Measurements from ENCODE around the gene CCDC154. TPM values are rescaled to one million over a fixed set of nuclear protein-coding genes. Genes with fewer than 3 reads are reported as not detected.

Gene CCDC154
- total and polyA plus RNA-seq, 2 donors (not counting 1 experiment from before 2014, with no cell fraction given), result 12.4 to 22.9 TPM

DNA sequence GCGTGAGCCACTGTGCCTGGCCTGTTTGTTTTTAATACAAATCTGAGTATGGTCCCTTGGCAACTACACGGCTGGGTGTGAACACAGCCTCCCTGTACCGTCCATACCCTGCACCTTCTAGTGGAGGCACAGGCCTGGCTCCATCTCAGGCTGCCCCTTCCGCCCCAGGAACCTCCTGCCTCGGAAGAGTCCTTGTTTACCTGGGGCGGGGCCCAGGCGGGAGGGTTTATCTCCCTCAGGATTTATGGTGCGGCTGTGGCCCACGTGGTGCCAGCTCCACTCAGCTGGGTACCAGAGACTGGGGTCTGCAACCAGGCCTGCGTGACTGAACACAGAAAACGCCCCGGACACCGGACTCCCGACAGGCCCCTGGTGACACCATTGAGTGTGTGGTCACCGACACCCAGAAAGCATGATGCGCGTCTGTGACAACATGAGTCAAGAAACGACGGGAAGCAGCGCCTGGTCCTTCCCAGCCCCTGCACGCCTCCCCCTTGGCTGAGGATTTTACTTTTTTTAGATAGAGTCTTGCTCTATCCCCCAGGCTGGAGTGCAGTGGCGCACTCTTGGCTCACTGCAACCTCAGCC, 48.8 kb downstream of the CCDC154 start:
- Histone ChIP-seq H3K4me2 (replicated peaks; ENCODE audit: low read depth, low read length, poor library complexity, severe bottlenecking) (no peak overlapping the region), H3K27ac (ENCODE audit: low read length in 2 of 2) (no peak overlapping the region), H3K9me3 (ENCODE audit: control extremely low read depth in 1 of 3, control insufficient read depth in 2 of 3, insufficient read depth in 1 of 3, low read length in 2 of 3) (no peaks in the 10 kb centered on the region), H4K20me1 (ENCODE audit: control insufficient read depth, insufficient read depth, low read length, poor library complexity, severe bottlenecking) (peaks cover 56% of the 10 kb centered on the region), H3K4me3 (ENCODE audit: control extremely low read depth in 1 of 5, extremely low read depth in 1 of 5, insufficient read depth in 1 of 5, low read depth in 2 of 5, low read length in 4 of 5) (no peak overlapping the region), H3K79me2 (ENCODE audit: control insufficient read depth, insufficient read depth, low read length) (peaks cover 59% of the 10 kb centered on the region), H3K4me1 (ENCODE audit: control insufficient read depth in 2 of 2, insufficient read depth in 2 of 2, low read length in 2 of 2) (no peaks in the 10 kb centered on the region), H3K9ac (ENCODE audit: low read length) (no peak overlapping the region), H3K27me3 (replicated peaks in 1 of 4; ENCODE audit: control extremely low read depth in 1 of 4, control insufficient read depth in 3 of 4, insufficient read depth in 4 of 4, low read length in 3 of 4) (no peaks in the 10 kb centered on the region), H3K36me3 (replicated peaks in 1 of 2; ENCODE audit: control extremely low read depth in 1 of 2, control insufficient read depth in 1 of 2, extremely low read depth in 1 of 2, insufficient read depth in 2 of 2, low read length in 1 of 2) (peaks cover 6 to 70% of the 10 kb centered on the region in 2 experiments), H2AFZ (ENCODE audit: insufficient read depth, low read depth, low read length, poor library complexity, severe bottlenecking) (no peak overlapping the region)
- ATAC-seq (ENCODE audit: low read depth) (no peak), DNase-seq (no peak)
- H3K4me3 Mint-ChIP-seq, result no peak overlapping the region
- POLR2A ChIA-PET, result interaction anchor here (0.7 kb wide), 1 partner anchor 24 kb away, joined by 4 read pairs; no protein-coding TSS in a partner anchor
- H3K27ac Mint-ChIP-seq, result no peak overlapping the region
- no peaks in the 10 kb centered on the region for H3K27me3 Mint-ChIP-seq
- no peak for TF ChIP-seq EZH2 (IDR thresholded peaks at IDR 0.05; ENCODE audit: borderline replicate concordance, insufficient read depth, low read depth, low read length, poor library complexity, severe bottlenecking)
- TF ChIP-seq, protein P1, sequence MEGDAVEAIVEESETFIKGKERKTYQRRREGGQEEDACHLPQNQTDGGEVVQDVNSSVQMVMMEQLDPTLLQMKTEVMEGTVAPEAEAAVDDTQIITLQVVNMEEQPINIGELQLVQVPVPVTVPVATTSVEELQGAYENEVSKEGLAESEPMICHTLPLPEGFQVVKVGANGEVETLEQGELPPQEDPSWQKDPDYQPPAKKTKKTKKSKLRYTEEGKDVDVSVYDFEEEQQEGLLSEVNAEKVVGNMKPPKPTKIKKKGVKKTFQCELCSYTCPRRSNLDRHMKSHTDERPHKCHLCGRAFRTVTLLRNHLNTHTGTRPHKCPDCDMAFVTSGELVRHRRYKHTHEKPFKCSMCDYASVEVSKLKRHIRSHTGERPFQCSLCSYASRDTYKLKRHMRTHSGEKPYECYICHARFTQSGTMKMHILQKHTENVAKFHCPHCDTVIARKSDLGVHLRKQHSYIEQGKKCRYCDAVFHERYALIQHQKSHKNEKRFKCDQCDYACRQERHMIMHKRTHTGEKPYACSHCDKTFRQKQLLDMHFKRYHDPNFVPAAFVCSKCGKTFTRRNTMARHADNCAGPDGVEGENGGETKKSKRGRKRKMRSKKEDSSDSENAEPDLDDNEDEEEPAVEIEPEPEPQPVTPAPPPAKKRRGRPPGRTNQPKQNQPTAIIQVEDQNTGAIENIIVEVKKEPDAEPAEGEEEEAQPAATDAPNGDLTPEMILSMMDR (IDR thresholded peaks at IDR 0.05), result no peak
- H3K4me1 Mint-ChIP-seq, result no peaks in the 10 kb centered on the region
- intact Hi-C loops (cut with micrococcal nuclease), result no loop called here
- CTCF ChIA-PET, result interaction anchor here (1.3 kb wide), 1 partner anchor 13 kb away, joined by 3 read pairs; no protein-coding TSS in a partner anchor
- H3K9me3 Mint-ChIP-seq (ENCODE audit: insufficient read depth), result no peaks in the 10 kb centered on the region
- over 99% methylated on average over 22 of the region's 22 CpGs for WGBS (ENCODE audit: insufficient coverage)

DNA sequence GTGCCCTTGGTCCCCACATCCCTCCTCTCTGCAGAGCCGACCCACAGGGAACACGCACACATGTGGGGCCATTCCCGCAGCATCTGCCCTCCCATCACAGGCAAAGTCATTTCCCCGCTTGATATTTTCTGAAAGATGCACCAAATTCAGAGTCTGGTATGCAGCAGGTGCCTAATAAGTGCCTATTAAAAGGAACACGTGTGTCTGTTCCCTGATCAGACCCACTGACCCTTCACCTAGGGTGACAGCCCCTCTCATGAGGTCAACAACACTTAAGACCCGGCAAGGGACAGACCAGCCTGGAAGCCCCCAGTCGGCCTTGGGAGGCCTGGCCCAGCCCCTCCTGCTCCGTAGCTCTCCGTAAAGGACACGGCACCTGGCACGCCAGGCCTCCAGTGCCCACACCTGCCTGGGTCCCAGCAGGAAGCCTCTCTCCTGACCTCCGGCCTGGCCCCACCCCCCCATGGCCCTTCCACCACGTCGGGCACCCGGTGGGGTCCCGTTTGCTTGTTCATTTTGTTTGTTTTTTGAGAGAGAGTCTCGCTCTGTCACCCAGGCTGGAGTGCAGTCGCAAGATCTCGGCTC, 49.9 kb downstream of the CCDC154 start:
- no peaks in the 10 kb centered on the region for H3K27me3 Mint-ChIP-seq
- H3K4me2 ChIP-seq (replicated peaks; ENCODE audit: low read depth, low read length, poor library complexity, severe bottlenecking), result no peak overlapping the region
- H3K9me3 Mint-ChIP-seq (ENCODE audit: insufficient read depth), result no peaks in the 10 kb centered on the region
- H3K27ac ChIP-seq (ENCODE audit: low read length in 2 of 2), result no peak overlapping the region
- TF ChIP-seq, protein P1 (IDR thresholded peaks at IDR 0.05), result no peak
- TF ChIP-seq EZH2 (IDR thresholded peaks at IDR 0.05; ENCODE audit: borderline replicate concordance, insufficient read depth, low read depth, low read length, poor library complexity, severe bottlenecking), result no peak
- no peak overlapping the region for H3K4me3 Mint-ChIP-seq
- ChIA-PET POLR2A (no interaction called here), CTCF (no interaction called here)
- H3K27ac Mint-ChIP-seq, result no peak overlapping the region
- peaks cover 53% of the 10 kb centered on the region for H4K20me1 ChIP-seq (ENCODE audit: control insufficient read depth, insufficient read depth, low read length, poor library complexity, severe bottlenecking)
- H3K4me1 ChIP-seq (ENCODE audit: control insufficient read depth in 2 of 2, insufficient read depth in 2 of 2, low read length in 2 of 2), result no peaks in the 10 kb centered on the region
- H2AFZ ChIP-seq (ENCODE audit: insufficient read depth, low read depth, low read length, poor library complexity, severe bottlenecking), result no peak overlapping the region
- peaks cover 57% of the 10 kb centered on the region for H3K79me2 ChIP-seq (ENCODE audit: control insufficient read depth, insufficient read depth, low read length)
- intact Hi-C loops (cut with micrococcal nuclease), result no loop called here
- H3K36me3 ChIP-seq (replicated peaks in 1 of 2; ENCODE audit: control extremely low read depth in 1 of 2, control insufficient read depth in 1 of 2, extremely low read depth in 1 of 2, insufficient read depth in 2 of 2, low read length in 1 of 2), result peaks cover 6 to 70% of the 10 kb centered on the region in 2 experiments
- no peaks in the 10 kb centered on the region for H3K27me3 ChIP-seq (replicated peaks in 1 of 4; ENCODE audit: control extremely low read depth in 1 of 4, control insufficient read depth in 3 of 4, insufficient read depth in 4 of 4, low read length in 3 of 4)
- H3K4me3 ChIP-seq (ENCODE audit: control extremely low read depth in 1 of 5, extremely low read depth in 1 of 5, insufficient read depth in 1 of 5, low read depth in 2 of 5, low read length in 4 of 5), result no peak overlapping the region
- no peak for ATAC-seq (ENCODE audit: low read depth)
- H3K9ac ChIP-seq (ENCODE audit: low read length), result no peak overlapping the region
- WGBS (ENCODE audit: insufficient coverage), result 97% methylated on average over 14 of the region's 19 CpGs
- no peaks in the 10 kb centered on the region for H3K4me1 Mint-ChIP-seq
- no peak for DNase-seq
- no peaks in the 10 kb centered on the region for H3K9me3 ChIP-seq (ENCODE audit: control extremely low read depth in 1 of 3, control insufficient read depth in 2 of 3, insufficient read depth in 1 of 3, low read length in 2 of 3)
